CD14-positive monocyte (primary cell): ENCODE data around the gene TSHZ2. TPM values are rescaled to one million over a fixed set of nuclear protein-coding genes. Genes with fewer than 3 reads are reported as not detected.

ENCODE experiments used
- DNase-seq, 3 donors: peaks; one replicate each; pipeline ENCODE4 v3.0.0-alpha.2; 2011 to 2022
- H2AFZ ChIP-seq: 2 replicates; pipeline ENCODE4 v1.6.0; 2012; ENCODE audit warnings: mild to moderate bottlenecking, low read depth, low read length, inconsistent platforms; ENCODE audit not compliant: insufficient read depth, poor library complexity, severe bottlenecking
- H3K27ac ChIP-seq, 2 donors: 1 replicate in 1 of 2; 2 replicates in 1 of 2; pipeline ENCODE4 v1.5.1; 2012 to 2013; ENCODE audit warnings: low read length in 2 of 2, control low read depth in 1 of 2, inconsistent platforms in 1 of 2, low read depth in 1 of 2, mild to moderate bottlenecking in 1 of 2
- H3K27me3 ChIP-seq, 2 donors: one replicate each; pipeline versions ENCODE4 v1.6.0 to v1.6.1; 2011 to 2013; ENCODE audit warnings: low read length in 2 of 2; ENCODE audit not compliant: control insufficient read depth in 2 of 2, insufficient read depth in 2 of 2
- H3K36me3 ChIP-seq, 2 donors: replicated peaks in 1 of 2; 1 replicate in 1 of 2; 2 replicates in 1 of 2; pipeline versions ENCODE4 v1.5.1 to v1.6.1; 2012 to 2013; ENCODE audit warnings: low read length in 2 of 2, control low read depth in 1 of 2, inconsistent platforms in 1 of 2, mild to moderate bottlenecking in 1 of 2; ENCODE audit not compliant: insufficient read depth in 2 of 2, control insufficient read depth in 1 of 2
- H3K4me1 ChIP-seq, 2 donors: 1 replicate in 1 of 2; 2 replicates in 1 of 2; pipeline versions ENCODE4 v1.5.1 to v1.6.1; 2012 to 2013; ENCODE audit warnings: low read length in 2 of 2, control low read depth in 1 of 2, inconsistent platforms in 1 of 2, mild to moderate bottlenecking in 1 of 2, moderate library complexity in 1 of 2; ENCODE audit not compliant: insufficient read depth in 2 of 2, control insufficient read depth in 1 of 2
- H3K4me2 ChIP-seq: replicated peaks from 2 replicates; pipeline ENCODE3; 2012; ENCODE audit warnings: low read length, moderate library complexity, mild to moderate bottlenecking; ENCODE audit not compliant: poor library complexity, severe bottlenecking; ENCODE audit errors: extremely low read depth
- H3K4me3 ChIP-seq, 3 experiments: fragments of 200-600 bp in 1 of 3; sonication (generic) in 1 of 3; replicated peaks in 1 of 3; 1 replicate in 2 of 3; 2 replicates in 1 of 3; pipeline ENCODE4 v1.5.1; 2011 to 2013; ENCODE audit warnings: low read length in 3 of 3, mild to moderate bottlenecking in 3 of 3, control low read depth in 2 of 3, low read depth in 2 of 3, inconsistent platforms in 1 of 3, moderate library complexity in 1 of 3
- H3K79me2 ChIP-seq: 2 replicates; pipeline ENCODE4 v1.6.0; 2012; ENCODE audit warnings: mild to moderate bottlenecking, control low read depth, inconsistent platforms, low read length, moderate library complexity; ENCODE audit not compliant: insufficient read depth
- H3K9ac ChIP-seq: 2 replicates; pipeline ENCODE4 v1.6.0; 2017; ENCODE audit warnings: low read length, mild to moderate bottlenecking; ENCODE audit not compliant: insufficient read depth, poor library complexity, severe bottlenecking
- H3K9me3 ChIP-seq, 2 donors: replicated peaks in 1 of 2; 1 replicate in 1 of 2; 2 replicates in 1 of 2; pipeline versions ENCODE4 v1.5.1 to v1.6.1; 2012 to 2013; ENCODE audit warnings: low read length in 2 of 2, control low read depth in 1 of 2; ENCODE audit not compliant: control insufficient read depth in 1 of 2, insufficient read depth in 1 of 2
- H4K20me1 ChIP-seq: 2 replicates; pipeline ENCODE4 v1.6.0; 2012; ENCODE audit warnings: mild to moderate bottlenecking, low read length, control low read depth, moderate library complexity; ENCODE audit not compliant: insufficient read depth
- H3K27ac Mint-ChIP-seq, 7 donors: one replicate each; pipeline ENCODE4 v1.8.0; 2020; ENCODE audit warnings: mild to moderate bottlenecking in 7 of 7, mixed read lengths in 7 of 7, moderate library complexity in 6 of 7, inconsistent platforms in 2 of 7
- H3K27me3 Mint-ChIP-seq, 3 donors: one replicate each; pipeline ENCODE4 v1.8.0; 2021 to 2022; ENCODE audit warnings: low read depth in 3 of 3, mild to moderate bottlenecking in 3 of 3, mixed read lengths in 3 of 3, moderate library complexity in 3 of 3, inconsistent platforms in 1 of 3
- H3K36me3 Mint-ChIP-seq, 2 donors: one replicate each; pipeline ENCODE4 v1.8.0; 2020; ENCODE audit warnings: mixed read lengths in 2 of 2, inconsistent platforms in 1 of 2, mild to moderate bottlenecking in 1 of 2
- H3K4me1 Mint-ChIP-seq: one replicate; pipeline ENCODE4 v1.8.0; 2020; ENCODE audit warnings: mild to moderate bottlenecking, mixed read lengths
- H3K4me3 Mint-ChIP-seq, 2 donors: one replicate each; pipeline ENCODE4 v1.8.0; 2020; ENCODE audit warnings: mild to moderate bottlenecking in 2 of 2, mixed read lengths in 2 of 2, moderate library complexity in 1 of 2
- H3K9me3 Mint-ChIP-seq, 7 donors: one replicate each; pipeline ENCODE4 v1.8.0; 2020 to 2022; ENCODE audit warnings: mixed read lengths in 7 of 7, mild to moderate bottlenecking in 6 of 7, moderate library complexity in 6 of 7, inconsistent platforms in 2 of 7
- CTCF ChIP-seq: fragments of 200-600 bp; IDR thresholded peaks from one replicate; pipeline ENCODE4 v1.8.0; 2022; ENCODE audit warnings: antibody characterized with exemption, mild to moderate bottlenecking
- WGBS: methylation state at CpG from one replicate; pipeline ENCODE4 v1.1.5; 2013; ENCODE audit warnings: missing lambda C conversion rate; ENCODE audit not compliant: insufficient coverage; 5-methylcytosine and 5-hydroxymethylcytosine counted together
- intact Hi-C, 2 donors: fragments of 100-400 bp; cut with micrococcal nuclease; formaldehyde crosslinking; loops; one replicate each; pipeline versions ENCODE4 v1.15.0 to v1.15.1; 2023
- polyA plus RNA-seq, 3 donors: library from polyadenylated mRNA; depleted of rRNA in 1 of 3; unstranded in 2 of 3; stranded (reverse) in 1 of 3; fragments of 300-500 nt in 2 of 3; fragments of >200 nt in 1 of 3; fragmentation: Illumina TruSeq in 2 of 3; gene quantifications; 1 replicate in 2 of 3; 2 replicates in 1 of 3; pipeline ENCODE4 v1.2.3, GENCODE V29; 2012 to 2021

The TSHZ2 gene
- polyA plus RNA-seq, 3 donors = not detected

GRCh38 chr20:53098621-53099020, 126.5 kb downstream of the TSHZ2 start:
- TF ChIP-seq CTCF = no peak
- H3K27ac Mint-ChIP-seq = no peak overlapping the region

GRCh38 chr20:53099856-53100255, 127.7 kb downstream of the TSHZ2 start:
- H3K27ac ChIP-seq = no peak overlapping the region
- no peak for TF ChIP-seq CTCF
- Mint-ChIP-seq H3K4me3 (no peak overlapping the region), H3K27ac (no peak overlapping the region), H3K9me3 (peaks cover 2 to 12% (median 8%) of the 10 kb centered on the region in 7 donors), H3K36me3 (no peaks in the 10 kb centered on the region), H3K27me3 (peaks cover 0 to 3% (median 1%) of the 10 kb centered on the region in 3 donors), H3K4me1 (no peaks in the 10 kb centered on the region)
- no peaks in the 10 kb centered on the region for H3K27me3 ChIP-seq
- DNase-seq = no peak
- H3K4me1 ChIP-seq = no peaks in the 10 kb centered on the region
- H3K36me3 ChIP-seq = no peaks in the 10 kb centered on the region
- intact Hi-C loops = no loop called here
- H2AFZ ChIP-seq = no peak overlapping the region
- 73% methylated on average over 2 of the region's 2 CpGs for WGBS
- no peaks in the 10 kb centered on the region for H3K79me2 ChIP-seq
- no peak overlapping the region for H3K4me2 ChIP-seq
- no peak overlapping the region for H3K9ac ChIP-seq
- no peaks in the 10 kb centered on the region for H4K20me1 ChIP-seq
- H3K4me3 ChIP-seq = no peak overlapping the region
- H3K9me3 ChIP-seq = no peaks in the 10 kb centered on the region

More at GRCh38 chr20:53098621-53099020, 126.5 kb downstream of the TSHZ2 start:
- Histone ChIP-seq H3K9ac (no peak overlapping the region), H3K36me3 (no peaks in the 10 kb centered on the region), H3K4me2 (no peak overlapping the region), H3K4me1 (no peaks in the 10 kb centered on the region), H4K20me1 (no peaks in the 10 kb centered on the region), H3K27me3 (no peaks in the 10 kb centered on the region), H3K4me3 (no peak overlapping the region), H2AFZ (no peak overlapping the region), H3K79me2 (no peaks in the 10 kb centered on the region), H3K9me3 (no peaks in the 10 kb centered on the region), H3K27ac (no peak overlapping the region)
- Mint-ChIP-seq H3K27me3 (peaks cover 0 to 3% (median 1%) of the 10 kb centered on the region in 3 donors), H3K9me3 (peaks cover 2 to 12% (median 8%) of the 10 kb centered on the region in 7 donors), H3K36me3 (no peaks in the 10 kb centered on the region), H3K4me1 (no peaks in the 10 kb centered on the region), H3K4me3 (no peak overlapping the region)
- intact Hi-C loops = no loop called here
- DNase-seq = no peak
- WGBS = no CpG with 5 or more reads among the region's 1 CpG
